Smooth muscle cell (in vitro differentiated cells): Measurements from ENCODE around the gene ATP2B2. TPM values are rescaled to one million over a fixed set of nuclear protein-coding genes. Genes with fewer than 3 reads are reported as not detected.

Experiments used
- DNase-seq: peaks from one replicate; lab custom pipeline; 2025; ENCODE audit not compliant: unreplicated experiment; lab: John Stamatoyannopoulos, UW
- H2AFZ ChIP-seq: fragments of 200-600 bp; sonication (generic); 2 replicates; pipeline ENCODE4 v1.6.0; 2016; ENCODE audit warnings: antibody characterized with exemption, low read depth, mild to moderate bottlenecking
- H3F3A ChIP-seq: fragments of 200-600 bp; sonication (generic); 2 replicates; pipeline ENCODE4 v1.6.0; 2017; ENCODE audit warnings: antibody characterized with exemption, low read depth
- H3K27ac ChIP-seq: fragments of 200-600 bp; sonication (generic); 2 replicates; pipeline ENCODE4 v1.5.1; 2016; ENCODE audit warnings: low read depth, mild to moderate bottlenecking
- H3K27me3 ChIP-seq: fragments of 200-600 bp; sonication (generic); 2 replicates; pipeline ENCODE4 v1.6.1; 2016; ENCODE audit warnings: low read depth, mild to moderate bottlenecking
- H3K36me3 ChIP-seq: fragments of 200-600 bp; sonication (generic); 2 replicates; pipeline ENCODE4 v1.5.1; 2016; ENCODE audit warnings: low read depth
- H3K4me1 ChIP-seq: fragments of 200-600 bp; sonication (generic); 2 replicates; pipeline ENCODE4 v1.5.1; 2016; ENCODE audit warnings: low read depth
- H3K4me2 ChIP-seq: fragments of 200-600 bp; sonication (generic); 2 replicates; pipeline ENCODE4 v1.6.0; 2016; ENCODE audit warnings: mild to moderate bottlenecking
- H3K4me3 ChIP-seq: fragments of 200-600 bp; sonication (generic); 2 replicates; pipeline ENCODE4 v1.5.1; 2016; ENCODE audit warnings: mild to moderate bottlenecking
- H3K79me2 ChIP-seq: fragments of 200-600 bp; sonication (generic); 2 replicates; pipeline ENCODE4 v1.6.0; 2016; ENCODE audit warnings: low read depth, mild to moderate bottlenecking
- H3K9ac ChIP-seq: fragments of 200-600 bp; sonication (generic); 2 replicates; pipeline ENCODE4 v1.6.0; 2016; ENCODE audit warnings: low read depth
- H3K9me3 ChIP-seq: fragments of 200-600 bp; sonication (generic); replicated peaks from 2 replicates; pipeline ENCODE4 v1.5.1; 2016; ENCODE audit warnings: low read depth
- H4K20me1 ChIP-seq: fragments of 200-600 bp; sonication (generic); 2 replicates; pipeline ENCODE4 v1.6.0; 2016; ENCODE audit warnings: low read depth
- CTCF ChIP-seq: fragments of 200-600 bp; sonication (generic); IDR thresholded peaks from 2 replicates; pipeline ENCODE4 v1.5.1; 2017; ENCODE audit warnings: borderline replicate concordance, mild to moderate bottlenecking, antibody characterized with exemption; ENCODE audit not compliant: insufficient read depth, poor library complexity, severe bottlenecking
- WGBS: methylation state at CpG from one replicate; pipeline ENCODE4 v1.1.7; 2016; ENCODE audit warnings: low lambda C conversion rate; 5-methylcytosine and 5-hydroxymethylcytosine counted together
- polyA plus RNA-seq: library from polyadenylated mRNA; unstranded; fragments of >200 nt; fragmentation: Nextera tagmentation; extraction: Ambion mirVana; gene quantifications from 2 replicates; pipeline ENCODE4 v1.2.1, GENCODE V29; 2016
- total RNA-seq: library from RNA; depleted of rRNA; stranded (reverse); fragments of >200 nt; gene quantifications from 2 replicates; pipeline ENCODE4 v1.2.3, GENCODE V29; 2014

The ATP2B2 gene
- total and polyA plus RNA-seq, 2 experiments from 2014 or later: not detected

- Histone ChIP-seq H3K36me3 (no peaks in the 10 kb centered on the region), H2AFZ (no peak overlapping the region), H3K27ac (no peak overlapping the region), H4K20me1 (no peaks in the 10 kb centered on the region), H3K4me1 (no peaks in the 10 kb centered on the region), H3K4me2 (no peak overlapping the region), H3K4me3 (no peak overlapping the region), H3K27me3 (peaks cover 4% of the 10 kb centered on the region), H3F3A (no peaks in the 10 kb centered on the region), H3K9me3 (no peaks in the 10 kb centered on the region), H3K79me2 (no peaks in the 10 kb centered on the region), H3K9ac (no peak overlapping the region)
- no peak for TF ChIP-seq CTCF
- 56% methylated on average over 3 of the region's 3 CpGs for WGBS
- DNase-seq: no peak
Observed at GRCh38 chr3:10494180-10494579, 11.2 kb downstream of the ATP2B2 start.

DNA sequence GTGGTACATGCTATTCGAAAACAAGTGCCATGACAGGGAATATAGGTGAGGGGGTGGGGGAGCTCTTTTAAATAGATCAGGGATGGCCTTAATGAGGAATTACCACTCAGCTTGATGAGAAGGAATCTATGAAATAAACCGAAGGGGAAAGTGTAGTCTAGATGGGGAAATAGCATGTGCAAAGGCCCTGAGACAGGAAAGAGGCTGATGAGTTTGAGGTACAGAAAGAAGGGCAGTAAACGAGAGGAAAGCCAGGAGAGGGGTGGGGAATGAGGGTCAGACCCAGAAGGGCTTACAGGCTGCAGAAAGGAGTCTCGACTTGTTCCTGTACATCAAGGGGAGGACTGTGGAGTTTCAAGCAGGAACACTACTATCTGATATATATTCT lies 12.2 kb downstream of the ATP2B2 start:
- no peaks in the 10 kb centered on the region for H3K79me2 ChIP-seq
- H2AFZ ChIP-seq: no peak overlapping the region
- H3K9me3 ChIP-seq: no peaks in the 10 kb centered on the region
- H3K36me3 ChIP-seq: no peaks in the 10 kb centered on the region
- no peak for DNase-seq
- H3K9ac ChIP-seq: no peak overlapping the region
- TF ChIP-seq CTCF: no peak
- WGBS: 88% methylated on average over 4 of the region's 4 CpGs
- no peaks in the 10 kb centered on the region for H3K4me1 ChIP-seq
- no peaks in the 10 kb centered on the region for H4K20me1 ChIP-seq
- no peak overlapping the region for H3K4me3 ChIP-seq
- no peaks in the 10 kb centered on the region for H3F3A ChIP-seq
- peaks cover 4% of the 10 kb centered on the region for H3K27me3 ChIP-seq
- no peak overlapping the region for H3K4me2 ChIP-seq
- no peak overlapping the region for H3K27ac ChIP-seq

GRCh38 chr3:10492364-10493201 lies 12.8 kb downstream of the ATP2B2 start:
- Histone ChIP-seq H3K4me3 (no peak overlapping the region), H3K4me1 (no peaks in the 10 kb centered on the region), H3F3A (no peaks in the 10 kb centered on the region), H3K9me3 (no peaks in the 10 kb centered on the region), H2AFZ (no peak overlapping the region), H3K27me3 (peaks cover 4% of the 10 kb centered on the region), H3K36me3 (no peaks in the 10 kb centered on the region), H3K79me2 (no peaks in the 10 kb centered on the region), H3K4me2 (no peak overlapping the region), H3K27ac (no peak overlapping the region), H3K9ac (no peak overlapping the region), H4K20me1 (no peaks in the 10 kb centered on the region)
- TF ChIP-seq CTCF: no peak
- DNase-seq: no peak
- WGBS: 94% methylated on average over 12 of the region's 12 CpGs
